ENCODE results near the gene SOX9. TPM values are rescaled to one million over a fixed set of nuclear protein-coding genes. Genes with fewer than 3 reads are reported as not detected.

The SOX9 gene
- total RNA-seq, 2 donors from 2014 or later = 0.46 to 1.3 TPM

DNA sequence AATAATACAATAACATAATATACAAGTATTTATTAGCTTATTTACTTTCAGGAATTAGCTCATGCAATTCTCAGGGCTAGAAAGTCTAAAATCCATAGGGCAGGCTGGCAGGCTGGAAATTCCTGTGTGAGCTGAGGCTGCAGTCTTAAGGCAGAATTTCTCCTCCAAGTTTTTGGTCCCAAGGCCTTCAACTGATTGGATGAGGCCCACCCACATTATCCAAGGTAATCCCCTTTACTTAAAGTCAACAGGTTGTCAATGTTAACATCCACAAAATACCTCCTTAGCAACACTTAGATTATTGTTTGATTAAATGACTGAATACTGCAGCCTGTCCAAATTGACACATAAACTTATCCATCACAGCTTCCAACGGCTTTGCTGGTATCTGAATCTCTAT lies 32.9 kb upstream of the SOX9 start:
- Mint-ChIP-seq H3K9me3 (no peaks in the 10 kb centered on the region), H3K27ac (no peak overlapping the region), H3K4me1 (no peaks in the 10 kb centered on the region), H3K36me3 (ENCODE audit: low read depth) (no peaks in the 10 kb centered on the region), H3K4me3 (no peak overlapping the region), H3K27me3 (ENCODE audit: insufficient read depth) (peaks cover 27% of the 10 kb centered on the region)
- no peaks in the 10 kb centered on the region for H3K36me3 ChIP-seq (ENCODE audit: control insufficient read depth, insufficient read depth, low read length)
- DNase-seq = peak; percentile 13
- peaks cover 7% of the 10 kb centered on the region for H3K27me3 ChIP-seq (ENCODE audit: control insufficient read depth, insufficient read depth, low read length, poor library complexity, severe bottlenecking)
- H3K27ac ChIP-seq (ENCODE audit: low read depth, low read length) = no peak overlapping the region
- WGBS, 2 experiments (ENCODE audit: insufficient coverage in 1 of 2, insufficient read length in 1 of 2) = 100% methylated on average over 1 of the region's 1 CpG; no CpG with 5 or more reads in 1 of the 2 experiments
- H3K9me3 ChIP-seq (ENCODE audit: control insufficient read depth, low read length) = no peaks in the 10 kb centered on the region
- H3K9ac ChIP-seq (ENCODE audit: extremely low read depth, low read length, poor library complexity, severe bottlenecking) = no peak overlapping the region
- TF ChIP-seq, protein P1, sequence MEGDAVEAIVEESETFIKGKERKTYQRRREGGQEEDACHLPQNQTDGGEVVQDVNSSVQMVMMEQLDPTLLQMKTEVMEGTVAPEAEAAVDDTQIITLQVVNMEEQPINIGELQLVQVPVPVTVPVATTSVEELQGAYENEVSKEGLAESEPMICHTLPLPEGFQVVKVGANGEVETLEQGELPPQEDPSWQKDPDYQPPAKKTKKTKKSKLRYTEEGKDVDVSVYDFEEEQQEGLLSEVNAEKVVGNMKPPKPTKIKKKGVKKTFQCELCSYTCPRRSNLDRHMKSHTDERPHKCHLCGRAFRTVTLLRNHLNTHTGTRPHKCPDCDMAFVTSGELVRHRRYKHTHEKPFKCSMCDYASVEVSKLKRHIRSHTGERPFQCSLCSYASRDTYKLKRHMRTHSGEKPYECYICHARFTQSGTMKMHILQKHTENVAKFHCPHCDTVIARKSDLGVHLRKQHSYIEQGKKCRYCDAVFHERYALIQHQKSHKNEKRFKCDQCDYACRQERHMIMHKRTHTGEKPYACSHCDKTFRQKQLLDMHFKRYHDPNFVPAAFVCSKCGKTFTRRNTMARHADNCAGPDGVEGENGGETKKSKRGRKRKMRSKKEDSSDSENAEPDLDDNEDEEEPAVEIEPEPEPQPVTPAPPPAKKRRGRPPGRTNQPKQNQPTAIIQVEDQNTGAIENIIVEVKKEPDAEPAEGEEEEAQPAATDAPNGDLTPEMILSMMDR (conservative IDR thresholded peaks at IDR 0.05) = no peak
- no peaks in the 10 kb centered on the region for H3K4me1 ChIP-seq (ENCODE audit: control insufficient read depth, insufficient read depth, low read length)
- H3K4me3 ChIP-seq (ENCODE audit: low read length) = no peak overlapping the region

DNA sequence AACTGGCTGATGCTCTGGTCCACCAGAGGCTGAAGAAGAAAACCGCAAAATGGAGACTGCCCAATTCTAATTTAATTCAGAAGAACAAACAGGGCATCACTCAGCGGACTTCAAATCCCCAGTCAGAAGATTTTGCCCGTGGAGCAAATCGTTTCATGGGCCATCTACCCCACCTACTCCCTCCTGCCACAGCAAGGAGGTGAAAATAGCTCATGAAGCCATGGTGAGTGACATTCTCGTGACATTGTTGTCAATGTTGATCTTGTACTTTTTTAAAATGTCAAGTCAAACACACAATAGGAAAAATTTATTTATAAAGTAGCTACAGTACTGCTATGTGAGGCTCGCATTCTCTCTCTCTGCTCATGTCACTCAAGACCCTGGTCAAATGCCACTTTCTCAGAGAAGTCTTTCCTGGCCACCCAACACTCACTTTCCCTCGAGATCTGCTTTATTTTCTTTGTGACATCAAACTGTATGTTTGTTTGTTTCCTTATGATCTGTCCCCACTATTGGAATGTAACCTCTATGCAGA lies 31.3 kb upstream of the SOX9 start:
- H3K4me3 Mint-ChIP-seq = no peak overlapping the region
- peaks cover 7% of the 10 kb centered on the region for H3K27me3 ChIP-seq (ENCODE audit: control insufficient read depth, insufficient read depth, low read length, poor library complexity, severe bottlenecking)
- H3K4me3 ChIP-seq (ENCODE audit: low read length) = no peak overlapping the region
- no peak overlapping the region for H3K9ac ChIP-seq (ENCODE audit: extremely low read depth, low read length, poor library complexity, severe bottlenecking)
- H3K9me3 Mint-ChIP-seq = no peaks in the 10 kb centered on the region
- H3K4me1 ChIP-seq (ENCODE audit: control insufficient read depth, insufficient read depth, low read length) = no peaks in the 10 kb centered on the region
- no peak for DNase-seq
- no peaks in the 10 kb centered on the region for H3K36me3 ChIP-seq (ENCODE audit: control insufficient read depth, insufficient read depth, low read length)
- H3K36me3 Mint-ChIP-seq (ENCODE audit: low read depth) = no peaks in the 10 kb centered on the region
- H3K9me3 ChIP-seq (ENCODE audit: control insufficient read depth, low read length) = no peaks in the 10 kb centered on the region
- no peak overlapping the region for H3K27ac Mint-ChIP-seq
- no peak overlapping the region for H3K27ac ChIP-seq (ENCODE audit: low read depth, low read length)
- TF ChIP-seq, protein P1 (conservative IDR thresholded peaks at IDR 0.05) = no peak
- peaks cover 26% of the 10 kb centered on the region for H3K27me3 Mint-ChIP-seq (ENCODE audit: insufficient read depth)
- H3K4me1 Mint-ChIP-seq = no peaks in the 10 kb centered on the region
- WGBS, 2 experiments (ENCODE audit: insufficient coverage in 1 of 2, insufficient read length in 1 of 2) = 89 to 100% methylated on average over 1 to 7 of the region's 7 CpGs

DNA sequence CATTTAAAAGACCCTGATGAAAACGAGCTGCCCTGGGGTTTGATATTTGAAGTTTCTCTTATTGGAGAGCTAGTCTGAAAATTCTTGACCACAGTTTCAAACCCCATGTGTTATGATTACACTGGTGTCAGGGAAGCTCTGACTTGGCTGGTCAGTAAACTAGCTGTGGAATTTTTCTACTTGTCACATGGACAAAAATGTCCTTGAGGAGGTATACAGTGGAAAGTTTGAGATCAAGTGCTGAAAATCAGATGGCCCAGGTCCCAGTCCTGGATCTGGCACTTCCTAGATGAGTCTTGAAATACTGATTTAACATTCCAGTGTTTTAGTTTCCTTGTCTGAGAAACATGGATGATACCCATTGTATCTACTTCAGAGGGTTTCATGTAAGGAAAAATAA lies 30.7 kb upstream of the SOX9 start:
- peaks cover 29% of the 10 kb centered on the region for H3K27me3 Mint-ChIP-seq (ENCODE audit: insufficient read depth)
- Histone ChIP-seq H3K4me1 (ENCODE audit: control insufficient read depth, insufficient read depth, low read length) (no peaks in the 10 kb centered on the region), H3K9me3 (ENCODE audit: control insufficient read depth, low read length) (no peaks in the 10 kb centered on the region), H3K9ac (ENCODE audit: extremely low read depth, low read length, poor library complexity, severe bottlenecking) (no peak overlapping the region), H3K4me3 (ENCODE audit: low read length) (no peak overlapping the region), H3K27ac (ENCODE audit: low read depth, low read length) (no peak overlapping the region), H3K36me3 (ENCODE audit: control insufficient read depth, insufficient read depth, low read length) (no peaks in the 10 kb centered on the region), H3K27me3 (ENCODE audit: control insufficient read depth, insufficient read depth, low read length, poor library complexity, severe bottlenecking) (peaks cover 7% of the 10 kb centered on the region)
- WGBS, 2 experiments (ENCODE audit: insufficient coverage in 1 of 2, insufficient read length in 1 of 2) = 81 to 83% methylated on average over 1 of the region's 1 CpG
- H3K4me3 Mint-ChIP-seq = no peak overlapping the region
- H3K27ac Mint-ChIP-seq = no peak overlapping the region
- H3K4me1 Mint-ChIP-seq = no peaks in the 10 kb centered on the region
- peak; percentile 5 for DNase-seq
- TF ChIP-seq, protein P1 (conservative IDR thresholded peaks at IDR 0.05) = no peak
- no peaks in the 10 kb centered on the region for H3K36me3 Mint-ChIP-seq (ENCODE audit: low read depth)
- H3K9me3 Mint-ChIP-seq = no peaks in the 10 kb centered on the region

Data from endodermal cell (in vitro differentiated cells).